Measurements from ENCODE around the gene HEMGN. TPM values are rescaled to one million over a fixed set of nuclear protein-coding genes. Genes with fewer than 3 reads are reported as not detected.

HEMGN gene, protein sequence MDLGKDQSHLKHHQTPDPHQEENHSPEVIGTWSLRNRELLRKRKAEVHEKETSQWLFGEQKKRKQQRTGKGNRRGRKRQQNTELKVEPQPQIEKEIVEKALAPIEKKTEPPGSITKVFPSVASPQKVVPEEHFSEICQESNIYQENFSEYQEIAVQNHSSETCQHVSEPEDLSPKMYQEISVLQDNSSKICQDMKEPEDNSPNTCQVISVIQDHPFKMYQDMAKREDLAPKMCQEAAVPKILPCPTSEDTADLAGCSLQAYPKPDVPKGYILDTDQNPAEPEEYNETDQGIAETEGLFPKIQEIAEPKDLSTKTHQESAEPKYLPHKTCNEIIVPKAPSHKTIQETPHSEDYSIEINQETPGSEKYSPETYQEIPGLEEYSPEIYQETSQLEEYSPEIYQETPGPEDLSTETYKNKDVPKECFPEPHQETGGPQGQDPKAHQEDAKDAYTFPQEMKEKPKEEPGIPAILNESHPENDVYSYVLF
- under 1 TPM in 1 of 4 donors, not detected in 3; 0.65 TPM for total RNA-seq

DNA sequence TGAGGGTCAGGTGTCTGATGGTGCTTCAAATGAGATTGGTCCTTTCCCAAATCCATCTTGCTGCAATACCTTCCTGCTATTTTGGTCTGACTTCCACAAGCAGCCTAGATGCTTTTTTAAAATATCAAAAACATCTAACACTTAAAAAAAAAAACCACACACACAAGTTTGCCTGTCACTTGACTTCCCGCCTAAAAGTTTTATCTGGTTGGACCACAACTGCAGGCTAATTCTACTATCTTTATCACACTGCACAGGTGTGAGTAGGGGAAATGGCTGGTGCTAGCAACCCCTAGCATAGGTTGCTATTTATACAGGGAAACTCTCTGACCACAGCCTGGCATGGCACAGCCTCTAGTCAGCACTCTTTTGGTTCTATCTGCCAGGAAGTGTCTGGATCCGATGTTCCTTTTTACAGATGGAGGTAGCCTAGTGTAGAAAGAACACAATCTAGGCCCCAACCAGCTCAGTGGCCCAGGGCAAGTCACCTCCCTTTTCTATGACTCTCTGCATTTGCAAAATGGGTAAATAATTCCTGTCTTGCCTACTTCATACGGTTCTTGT is at the start of gene HEMGN:
Gene HEMGN (minus strand): TSS at position 92 of the 564 bp plus-strand sequence. CDS start 36 bp downstream, at position 56.
- TF ChIP-seq, protein P1, sequence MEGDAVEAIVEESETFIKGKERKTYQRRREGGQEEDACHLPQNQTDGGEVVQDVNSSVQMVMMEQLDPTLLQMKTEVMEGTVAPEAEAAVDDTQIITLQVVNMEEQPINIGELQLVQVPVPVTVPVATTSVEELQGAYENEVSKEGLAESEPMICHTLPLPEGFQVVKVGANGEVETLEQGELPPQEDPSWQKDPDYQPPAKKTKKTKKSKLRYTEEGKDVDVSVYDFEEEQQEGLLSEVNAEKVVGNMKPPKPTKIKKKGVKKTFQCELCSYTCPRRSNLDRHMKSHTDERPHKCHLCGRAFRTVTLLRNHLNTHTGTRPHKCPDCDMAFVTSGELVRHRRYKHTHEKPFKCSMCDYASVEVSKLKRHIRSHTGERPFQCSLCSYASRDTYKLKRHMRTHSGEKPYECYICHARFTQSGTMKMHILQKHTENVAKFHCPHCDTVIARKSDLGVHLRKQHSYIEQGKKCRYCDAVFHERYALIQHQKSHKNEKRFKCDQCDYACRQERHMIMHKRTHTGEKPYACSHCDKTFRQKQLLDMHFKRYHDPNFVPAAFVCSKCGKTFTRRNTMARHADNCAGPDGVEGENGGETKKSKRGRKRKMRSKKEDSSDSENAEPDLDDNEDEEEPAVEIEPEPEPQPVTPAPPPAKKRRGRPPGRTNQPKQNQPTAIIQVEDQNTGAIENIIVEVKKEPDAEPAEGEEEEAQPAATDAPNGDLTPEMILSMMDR (IDR thresholded peaks at IDR 0.05; ENCODE audit: low read depth), result no peak

DNA sequence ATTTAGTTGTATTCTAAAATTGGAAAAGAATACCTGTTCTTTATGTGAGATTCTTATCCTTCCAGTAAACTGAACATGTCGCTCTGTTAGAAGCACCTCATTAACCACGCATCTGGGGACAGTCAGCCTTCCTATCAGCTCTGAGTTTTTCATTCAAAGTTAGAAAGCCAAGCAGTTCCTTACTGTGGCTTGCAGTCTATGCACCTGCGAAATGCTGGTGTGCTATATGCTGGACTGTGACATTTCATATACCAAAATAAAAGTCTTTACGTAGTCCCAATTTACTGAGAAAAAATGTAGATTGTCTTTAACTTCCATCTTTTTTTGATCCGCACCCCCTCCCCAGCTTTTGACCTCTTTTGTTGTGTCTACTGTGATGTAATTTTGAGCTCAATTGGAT is 49.5 kb upstream of the HEMGN start:
- TF ChIP-seq, protein P1 (IDR thresholded peaks at IDR 0.05; ENCODE audit: low read depth), result no peak

DNA sequence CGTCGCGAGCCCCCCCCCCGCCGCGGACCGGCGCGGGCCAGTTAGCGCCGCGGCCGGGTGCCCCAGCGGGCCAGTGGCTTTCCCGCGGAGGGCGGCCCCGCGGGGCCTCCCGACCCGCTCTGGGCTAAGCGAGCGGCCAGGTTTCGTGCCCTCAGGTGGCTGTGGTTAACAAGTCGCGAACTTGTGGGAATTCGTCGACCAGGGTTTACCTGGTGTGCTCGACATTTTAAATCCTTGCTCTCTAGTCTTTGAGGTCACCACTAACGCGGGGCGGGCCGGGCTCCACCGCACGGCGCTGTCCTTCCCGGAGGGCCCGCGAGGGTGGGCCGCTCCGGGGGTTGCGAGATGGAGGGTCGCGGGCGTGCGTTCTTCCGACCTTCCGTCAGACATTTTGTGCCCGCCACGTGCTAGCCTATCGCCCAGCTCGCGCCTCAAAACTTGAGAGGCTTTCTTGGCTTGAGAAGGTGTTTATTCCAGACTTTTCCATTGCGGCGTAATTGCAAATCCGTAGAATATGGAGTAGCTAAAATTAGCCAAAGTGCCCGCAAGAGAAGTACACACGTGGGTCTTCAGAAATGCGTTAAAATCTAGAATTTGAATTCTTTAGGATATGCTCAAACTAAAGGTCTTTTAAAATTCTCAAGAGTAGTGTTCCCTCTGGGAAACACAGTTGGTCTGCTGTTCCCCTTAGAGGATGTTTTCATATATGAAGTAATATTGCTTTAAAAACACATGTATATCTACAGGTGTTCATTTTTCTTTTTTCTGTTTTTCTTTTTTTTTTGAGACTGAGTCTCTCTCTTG is 47.3 kb upstream of the HEMGN start:
- TF ChIP-seq, protein P1 (IDR thresholded peaks at IDR 0.05; ENCODE audit: low read depth), result no peak

DNA sequence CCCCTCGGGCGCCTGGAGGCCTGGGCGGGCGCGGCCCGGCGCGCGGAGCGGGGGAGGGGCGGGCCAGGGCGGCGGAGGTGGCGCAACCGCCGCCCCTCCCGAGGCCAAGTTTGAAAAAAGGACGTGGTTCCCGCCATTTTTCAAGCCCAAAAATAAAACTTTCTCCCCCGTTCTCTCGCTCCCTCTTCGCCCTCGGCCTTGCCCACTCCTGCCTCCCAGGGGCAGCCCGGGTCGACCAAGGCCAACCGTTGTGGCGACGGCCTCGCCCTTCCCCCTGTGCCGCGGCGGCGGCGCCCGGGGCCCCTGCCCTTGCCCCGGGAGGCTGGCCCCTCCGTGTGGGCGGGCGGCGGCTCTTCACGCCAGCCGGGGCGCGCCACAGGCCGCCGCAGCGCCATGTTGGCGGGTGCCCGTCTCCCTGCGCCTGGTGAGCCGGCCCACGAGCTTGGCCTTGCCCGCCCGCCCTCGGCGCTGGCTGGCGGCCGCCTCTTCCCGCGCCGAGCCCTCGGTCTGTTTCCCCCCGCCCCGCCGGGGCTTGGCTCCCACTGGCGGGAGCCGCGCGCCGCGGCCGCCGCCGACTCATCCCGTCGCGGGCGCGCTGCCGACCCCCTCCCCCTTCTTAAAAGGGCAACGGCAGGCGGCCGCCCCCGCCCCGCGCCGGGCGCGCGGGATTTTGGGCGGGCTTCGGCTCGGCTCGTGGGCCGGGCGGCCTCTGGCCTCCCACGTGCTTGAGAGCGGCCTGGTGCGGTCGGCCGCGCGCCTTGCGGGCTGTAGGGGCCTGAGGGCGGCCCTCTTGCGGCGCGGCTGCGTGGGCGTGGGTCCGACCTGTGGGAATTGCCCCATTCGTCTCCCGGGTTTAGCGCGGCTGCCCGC is 46.5 kb upstream of the HEMGN start:
- TF ChIP-seq, protein P1 (IDR thresholded peaks at IDR 0.05; ENCODE audit: low read depth), result no peak

DNA sequence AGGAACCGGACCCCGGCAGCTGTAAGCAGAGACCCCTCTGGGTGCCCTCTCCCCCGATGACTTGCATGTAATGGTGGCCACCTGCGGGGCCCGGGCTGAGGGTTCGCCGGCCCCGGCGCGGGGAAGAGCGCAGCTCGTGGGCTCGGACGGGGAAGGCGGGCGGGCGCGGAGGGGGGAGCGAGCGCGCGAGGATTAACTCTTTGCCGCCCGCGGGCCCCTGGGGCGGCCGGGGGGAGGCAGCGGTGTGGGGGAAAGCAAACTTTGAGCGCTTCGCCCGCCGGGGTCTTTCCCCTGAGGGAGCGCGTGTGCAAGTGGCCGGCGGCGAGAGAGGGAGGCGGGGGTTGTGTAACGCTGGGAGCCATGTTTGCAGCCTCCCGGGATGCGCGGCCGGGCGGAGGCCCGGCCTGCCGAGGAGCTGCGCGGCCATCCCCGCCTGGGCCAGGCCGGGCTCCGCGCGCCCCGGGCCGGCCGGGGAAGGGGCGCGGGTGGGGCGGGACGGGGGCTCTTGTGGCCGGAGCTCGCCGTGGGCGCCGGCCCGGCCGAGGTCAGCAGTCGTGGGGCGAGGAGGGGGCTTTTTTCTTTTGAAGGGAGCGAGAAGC is 45.7 kb upstream of the HEMGN start:
- TF ChIP-seq, protein P1 (IDR thresholded peaks at IDR 0.05; ENCODE audit: low read depth), result no peak

DNA sequence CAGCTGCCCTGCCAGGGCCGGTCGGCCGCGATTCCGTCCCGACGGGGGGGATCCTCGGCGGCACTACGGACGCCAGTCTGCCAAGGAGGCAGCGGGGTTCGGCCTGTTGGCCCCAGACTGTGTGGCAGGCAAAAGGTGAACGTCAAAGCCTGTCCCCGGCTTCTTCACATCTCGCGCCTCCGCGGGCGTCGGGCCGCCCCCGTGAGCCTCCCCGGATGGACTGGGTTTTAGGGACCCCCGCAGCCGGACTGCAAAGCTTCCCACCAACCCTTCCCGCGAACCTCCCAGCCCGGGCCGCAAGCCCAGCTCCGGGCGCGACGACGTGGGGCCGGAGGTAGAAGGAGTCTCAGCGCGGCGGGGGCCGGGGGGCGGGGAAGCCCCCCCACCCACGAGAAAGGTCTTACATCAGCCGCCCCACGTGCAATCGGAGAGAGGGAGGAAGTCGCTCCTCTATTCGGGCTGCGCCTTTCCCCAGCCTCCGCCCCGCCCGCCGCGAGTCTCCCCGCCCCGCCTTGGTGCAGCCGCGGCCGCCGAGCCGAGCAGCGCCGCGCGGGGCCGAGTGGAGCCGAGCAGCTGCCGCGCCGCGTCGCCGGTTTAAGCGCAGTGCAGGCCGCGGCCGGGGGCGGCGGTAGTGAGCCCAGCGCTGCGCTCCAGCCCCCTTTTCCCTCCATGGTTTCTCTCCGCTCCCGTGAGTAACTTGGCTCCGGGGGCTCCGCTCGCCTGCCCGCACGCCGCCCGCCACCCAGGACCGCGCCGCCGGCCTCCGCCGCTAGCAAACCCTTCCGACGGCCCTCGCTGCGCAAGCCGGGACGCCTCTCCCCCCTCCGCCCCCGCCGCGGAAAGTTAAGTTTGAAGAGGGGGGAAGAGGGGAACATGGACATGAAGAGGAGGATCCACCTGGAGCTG is 45.0 kb upstream of the HEMGN start, which contains the start of gene ANP32B:
Gene ANP32B (plus strand): TSS at position 659 of the 906 bp plus-strand sequence. CDS start 215 bp downstream, at position 874.
- TF ChIP-seq, protein P1 (IDR thresholded peaks at IDR 0.05; ENCODE audit: low read depth), result no peak

All from subcutaneous adipose tissue (tissue), 4 donors.